SK-N-SH treated with all-trans-retinoic acid at 6 μM for 48 hours (cell line): Measurements from ENCODE around the gene TMEM91.

Experiments
- CREB5 ChIP-seq: fragments of 250-450 bp; sonication (Bioruptor Pico); IDR thresholded peaks from 2 replicates; pipeline ENCODE4 v1.5.1; 2020; ENCODE audit warnings: low read depth, mild to moderate bottlenecking, moderate library complexity
- TCF4 ChIP-seq: fragments of 250-450 bp; sonication (Bioruptor Pico); IDR thresholded peaks from 2 replicates; pipeline ENCODE4 v1.8.0; 2021; ENCODE audit warnings: mild to moderate bottlenecking, moderate library complexity, borderline replicate concordance
- TSHZ2 ChIP-seq: fragments of 250-450 bp; sonication (Bioruptor Pico); IDR thresholded peaks from 2 replicates; pipeline ENCODE4 v1.5.0; 2020; ENCODE audit warnings: mild to moderate bottlenecking, moderate library complexity
- ZFP30 ChIP-seq: fragments of 450-650 bp; formaldehyde crosslinking; IDR thresholded peaks from 2 replicates; pipeline ENCODE4 v1.5.0; 2022; ENCODE audit warnings: mild to moderate bottlenecking, moderate library complexity

DNA sequence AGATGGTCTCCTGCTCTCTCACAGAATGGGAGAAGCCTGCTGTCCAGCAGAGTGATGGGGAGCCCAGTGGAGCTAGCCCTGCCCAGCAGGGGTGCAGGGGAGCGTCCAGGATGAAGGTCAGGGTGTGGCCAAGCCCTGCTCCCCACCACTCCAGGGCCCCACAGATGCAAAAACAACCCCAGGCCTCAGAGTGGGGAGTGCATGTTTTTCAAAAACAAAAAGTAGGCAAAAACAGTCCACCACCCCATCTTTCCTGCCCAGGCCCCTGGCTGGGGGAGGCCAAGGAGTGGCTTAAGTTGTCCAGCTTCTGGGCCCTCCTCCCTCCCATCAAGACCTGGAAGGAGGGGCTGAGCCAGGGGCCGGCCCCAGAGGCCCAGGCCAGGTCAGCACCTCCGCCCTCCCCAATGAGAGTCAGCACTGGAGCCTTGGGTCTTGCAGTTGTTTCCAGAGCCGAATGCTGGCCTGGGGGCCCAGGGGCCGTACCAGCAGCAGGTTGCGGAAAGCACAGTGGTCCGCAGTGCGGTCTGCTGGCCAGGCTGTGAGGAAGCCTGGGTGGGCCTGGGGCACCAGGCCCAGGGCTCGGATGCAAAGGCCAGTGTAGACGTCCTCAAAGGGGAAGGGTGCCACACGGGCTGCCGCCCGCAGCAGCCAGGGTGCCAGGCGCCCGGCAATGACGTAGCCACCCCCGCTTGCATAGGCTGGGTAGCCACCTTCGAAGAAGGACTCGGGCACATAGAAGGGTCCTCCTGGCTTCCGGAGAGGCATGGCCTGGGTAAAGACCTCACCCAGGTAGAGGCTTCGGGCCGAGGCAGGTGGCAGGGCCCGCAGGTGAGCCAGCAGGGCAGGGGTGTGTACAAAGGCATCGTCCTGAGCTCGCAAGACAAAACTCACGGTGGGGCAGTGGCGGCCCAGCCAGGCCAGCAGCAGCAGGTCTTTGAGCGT lies 49.1 kb downstream of the TMEM91 start:
- TF ChIP-seq TSHZ2 (CRISPR knock-in tag) (no peak), TCF4 (CRISPR knock-in tag) (no peak), ZFP30 (CRISPR knock-in tag) (no peak), CREB5 (CRISPR knock-in tag) (no peak)
